ENCODE data around the gene SLC38A6. TPM values are rescaled to one million over a fixed set of nuclear protein-coding genes. Genes with fewer than 3 reads are reported as not detected.

Gene SLC38A6
- total and polyA plus RNA-seq, 2 of the 8 experiments (the other 6 are each of a cell fraction or from before 2014, with no cell fraction given), result 8.1 to 9.8 TPM

DNA sequence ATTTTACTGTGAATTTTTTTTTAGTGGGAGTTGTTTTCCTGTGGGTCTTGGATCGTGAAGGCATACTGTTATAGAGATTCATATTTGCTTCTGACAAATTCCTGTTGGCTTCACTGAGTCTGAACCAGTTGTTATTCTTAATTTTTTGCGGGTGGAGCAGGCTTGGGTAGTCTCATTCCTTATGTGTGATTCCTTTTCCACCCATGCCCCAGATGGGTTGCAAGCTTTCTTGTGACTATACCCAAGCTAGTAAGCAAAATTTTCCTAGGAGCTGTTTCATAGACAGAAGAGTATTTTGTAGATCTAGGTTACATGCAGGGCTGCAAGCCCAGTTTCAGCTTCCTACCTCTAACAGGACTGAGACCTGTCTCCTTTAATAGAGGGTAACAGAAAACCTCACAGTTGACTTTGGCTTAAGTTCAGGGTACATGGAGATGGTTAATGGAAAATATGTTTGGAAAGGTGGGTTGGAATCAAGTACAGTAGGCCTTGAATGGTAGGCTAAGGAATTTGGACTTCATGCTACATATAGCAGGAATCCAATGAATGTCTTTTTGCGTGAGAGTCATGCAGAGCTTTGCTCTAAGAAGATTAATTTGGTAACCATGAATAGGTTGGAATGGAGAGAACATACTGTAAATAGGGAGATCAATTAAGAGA, 29.1 kb upstream of the SLC38A6 start (continued):
- TF ChIP-seq KDM4A (IDR thresholded peaks at IDR 0.05; ENCODE audit: low read depth, low read length, severe bottlenecking) (no peak), TBP (IDR thresholded peaks at IDR 0.05; ENCODE audit: low read depth, low read length) (no peak), NANOG (IDR thresholded peaks at IDR 0.05; ENCODE audit: insufficient read depth, low read depth, low read length, poor library complexity, severe bottlenecking) (no peak), SRF (IDR thresholded peaks at IDR 0.05; ENCODE audit: low read depth, low read length) (no peak), SP4 (IDR thresholded peaks at IDR 0.05; ENCODE audit: low read length) (no peak)
- TF ChIP-seq, protein P1, sequence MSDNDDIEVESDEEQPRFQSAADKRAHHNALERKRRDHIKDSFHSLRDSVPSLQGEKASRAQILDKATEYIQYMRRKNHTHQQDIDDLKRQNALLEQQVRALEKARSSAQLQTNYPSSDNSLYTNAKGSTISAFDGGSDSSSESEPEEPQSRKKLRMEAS (IDR thresholded peaks at IDR 0.05), result no peak
- TF ChIP-seq, protein P2, sequence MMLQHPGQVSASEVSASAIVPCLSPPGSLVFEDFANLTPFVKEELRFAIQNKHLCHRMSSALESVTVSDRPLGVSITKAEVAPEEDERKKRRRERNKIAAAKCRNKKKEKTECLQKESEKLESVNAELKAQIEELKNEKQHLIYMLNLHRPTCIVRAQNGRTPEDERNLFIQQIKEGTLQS (IDR thresholded peaks at IDR 0.05; ENCODE audit: insufficient read depth, low read depth, low read length), result no peak
